Thyroid gland (tissue), 4 donors: ENCODE results near the gene ERFL.

Experiments
- CTCF ChIP-seq, 6 experiments: fragments of 200-600 bp in 3 of 6; fragments of 450-650 bp in 3 of 6; sonication (generic) in 3 of 6; IDR thresholded peaks; one replicate each; pipeline ENCODE4 v1.5.1; 2016 to 2019; ENCODE audit warnings: antibody characterized with exemption in 6 of 6, mild to moderate bottlenecking in 2 of 6, inconsistent platforms in 1 of 6, moderate library complexity in 1 of 6
- POLR2A ChIP-seq, 2 donors: fragments of 450-650 bp; IDR thresholded peaks; one replicate each; pipeline ENCODE4 v1.6.1; 2017; ENCODE audit warnings: antibody characterized with exemption in 2 of 2, mild to moderate bottlenecking in 2 of 2, moderate library complexity in 1 of 2

- TF ChIP-seq POLR2A (IDR thresholded peaks at IDR 0.05) (peak; percentile 18 to 87), CTCF (IDR thresholded peaks at IDR 0.05) (peak; percentile 40 to 91 (median 68))
Observed at GRCh38 chr19:41859618-41860418, 68.4 kb downstream of the ERFL start, which contains the start of gene RPS19.
